Thyroid gland (tissue), 4 donors: ENCODE measurements around the gene TOGARAM2. TPM values are rescaled to one million over a fixed set of nuclear protein-coding genes. Genes with fewer than 3 reads are reported as not detected.
"Not testable (repeated sequence)": the region's sequence is repeated elsewhere in the genome, so short reads cannot be mapped to it uniquely, and the experiment has no call there.

Source experiments
- DNase-seq, 2 donors: peaks; one replicate each; pipeline ENCODE4 v3.0.0-alpha.2; 2019
- H3K27ac ChIP-seq, 3 donors: fragments of 200-600 bp; sonication (generic); 1 replicate in 2 of 3; 2 replicates in 1 of 3; pipeline ENCODE4 v1.5.1; 2016 to 2019; ENCODE audit warnings: mild to moderate bottlenecking in 1 of 3, moderate library complexity in 1 of 3
- H3K27me3 ChIP-seq: fragments of 200-600 bp; sonication (generic); one replicate; pipeline ENCODE4 v1.5.1; 2019
- H3K36me3 ChIP-seq, 2 donors: fragments of 200-600 bp; sonication (generic); one replicate each; pipeline ENCODE4 v1.5.1; 2016 to 2019
- H3K4me1 ChIP-seq, 2 donors: fragments of 200-600 bp; sonication (generic); one replicate each; pipeline ENCODE4 v1.5.1; 2017 to 2019
- H3K4me3 ChIP-seq, 3 donors: fragments of 200-600 bp; sonication (generic); replicated peaks in 1 of 3; 1 replicate in 2 of 3; 2 replicates in 1 of 3; pipeline ENCODE4 v1.5.1; 2016; ENCODE audit warnings: mild to moderate bottlenecking in 1 of 3
- H3K9me3 ChIP-seq: fragments of 200-600 bp; sonication (generic); one replicate; pipeline ENCODE4 v1.5.1; 2017
- CTCF ChIP-seq, 6 experiments: fragments of 200-600 bp in 3 of 6; fragments of 450-650 bp in 3 of 6; sonication (generic) in 3 of 6; IDR thresholded peaks; one replicate each; pipeline ENCODE4 v1.5.1; 2016 to 2019; ENCODE audit warnings: antibody characterized with exemption in 6 of 6, mild to moderate bottlenecking in 2 of 6, inconsistent platforms in 1 of 6, moderate library complexity in 1 of 6
- POLR2A ChIP-seq, 2 donors: fragments of 450-650 bp; IDR thresholded peaks; one replicate each; pipeline ENCODE4 v1.6.1; 2017; ENCODE audit warnings: antibody characterized with exemption in 2 of 2, mild to moderate bottlenecking in 2 of 2, moderate library complexity in 1 of 2
- WGBS, 2 donors: methylation state at CpG; one replicate each; pipeline ENCODE4 v1.1.5; 2017; 5-methylcytosine and 5-hydroxymethylcytosine counted together
- intact Hi-C: fragments of 100-400 bp; cut with DNase I; formaldehyde crosslinking; loops from one replicate; pipeline ENCODE4 v1.15.1; 2023
- total RNA-seq, 4 donors: library from RNA; depleted of rRNA; stranded (reverse); fragments of >200 nt; gene quantifications; one replicate each; pipeline ENCODE4 v1.2.3, GENCODE V29; 2016

Gene TOGARAM2
- total RNA-seq, 4 donors from 2014 or later: under 0.01 to 0.78 (median 0.35) TPM

GRCh38 chr2:28975671-28976070 is 5.4 kb upstream of the TOGARAM2 start:
- Histone ChIP-seq H3K9me3 (no peaks in the 10 kb centered on the region), H3K4me1 (peaks cover 0 to 15% of the 10 kb centered on the region in 2 donors), H3K27ac (no peak overlapping the region), H3K4me3 (no peak overlapping the region), H3K27me3 (no peaks in the 10 kb centered on the region), H3K36me3 (no peaks in the 10 kb centered on the region)
- no peak for DNase-seq
- intact Hi-C loops: no loop called here
- WGBS, 2 donors: 100% methylated on average over 1 of the region's 1 CpG
- no peak for TF ChIP-seq CTCF (IDR thresholded peaks at IDR 0.05)
- TF ChIP-seq POLR2A (IDR thresholded peaks at IDR 0.05): no peak

GRCh38 chr2:28976584-28976983 is 4.5 kb upstream of the TOGARAM2 start:
- H3K9me3 ChIP-seq: no peaks in the 10 kb centered on the region
- H3K27me3 ChIP-seq: no peaks in the 10 kb centered on the region
- intact Hi-C loops: no loop called here
- H3K4me3 ChIP-seq: no peak overlapping the region
- peaks cover 0 to 24% of the 10 kb centered on the region in 2 donors for H3K4me1 ChIP-seq
- H3K27ac ChIP-seq: no peak overlapping the region
- 82 to 92% methylated on average over 2 to 3 of the region's 3 CpGs for WGBS, 2 donors
- TF ChIP-seq CTCF (IDR thresholded peaks at IDR 0.05) (no peak), POLR2A (IDR thresholded peaks at IDR 0.05) (no peak)
- no peaks in the 10 kb centered on the region for H3K36me3 ChIP-seq
- DNase-seq: no peak

- no peaks in the 10 kb centered on the region for H3K36me3 ChIP-seq
- intact Hi-C loops: no loop called here
- H3K27ac ChIP-seq: no peak overlapping the region
- peaks cover 0 to 27% of the 10 kb centered on the region in 2 donors for H3K4me1 ChIP-seq
- H3K4me3 ChIP-seq: no peak overlapping the region
- DNase-seq: no peak
- H3K9me3 ChIP-seq: no peaks in the 10 kb centered on the region
- 80 to 92% methylated on average over 6 to 9 of the region's 10 CpGs for WGBS, 2 donors
- no peaks in the 10 kb centered on the region for H3K27me3 ChIP-seq
- TF ChIP-seq CTCF (IDR thresholded peaks at IDR 0.05): no peak
- no peak for TF ChIP-seq POLR2A (IDR thresholded peaks at IDR 0.05)
These were observed 3.8 kb upstream of the TOGARAM2 start for GRCh38 chr2:28977176-28977875.

- WGBS, 2 donors: 89 to 92% methylated on average over 8 of the region's 8 CpGs
- DNase-seq, H3K27ac ChIP-seq: not testable (repeated sequence)
These were observed 3.1 kb upstream of the TOGARAM2 start for GRCh38 chr2:28978001-28978400.

GRCh38 chr2:28978606-28979005 is 2.5 kb upstream of the TOGARAM2 start:
- intact Hi-C loops: no loop called here
- 66 to 68% methylated on average over 6 of the region's 6 CpGs for WGBS, 2 donors
- TF ChIP-seq POLR2A (IDR thresholded peaks at IDR 0.05) (no peak), CTCF (IDR thresholded peaks at IDR 0.05) (no peak)

More at GRCh38 chr2:28978001-28978400, 3.1 kb upstream of the TOGARAM2 start:
- intact Hi-C loops, H3K4me3 ChIP-seq, H3K36me3 ChIP-seq, H3K9me3 ChIP-seq, H3K27me3 ChIP-seq: not testable (repeated sequence)
- peaks cover 0 to 27% of the 10 kb centered on the region in 2 donors for H3K4me1 ChIP-seq

More at GRCh38 chr2:28978606-28979005, 2.5 kb upstream of the TOGARAM2 start:
- Histone ChIP-seq H3K4me1 (peaks cover 0 to 27% of the 10 kb centered on the region in 2 donors), H3K27me3 (no peaks in the 10 kb centered on the region), H3K27ac (no peak overlapping the region), H3K4me3 (no peak overlapping the region), H3K36me3 (no peaks in the 10 kb centered on the region), H3K9me3 (no peaks in the 10 kb centered on the region)
- no peak for DNase-seq
